OCI-LY7 (cell line): ENCODE results near the gene TAF5. TPM values are rescaled to one million over a fixed set of nuclear protein-coding genes. Genes with fewer than 3 reads are reported as not detected.

Source experiments
- BruUV-seq: library from RNA; stranded (reverse); fragments of 400-500 nt; replicated peaks from 2 replicates; lab custom pipeline; 2021; lab: Mats Ljungman, UMichigan
- CTCF ChIA-PET: fragments of 300-600 bp; sonication (Branson Sonifier 250); formaldehyde crosslinking; loops from one replicate; lab custom pipeline; 2022; ENCODE audit warnings: antibody characterized with exemption; ENCODE audit not compliant: unreplicated experiment; lab: Charles Lee
- POLR2A ChIA-PET: fragments of 300-600 bp; sonication (Branson Sonifier 250); formaldehyde crosslinking; loops from one replicate; lab custom pipeline; 2022; ENCODE audit warnings: antibody characterized with exemption; lab: Charles Lee
- DNase-seq: peaks from one replicate; pipeline ENCODE4 v3.0.0-alpha.2; 2015; ENCODE audit warnings: low spot score
- H2AFZ ChIP-seq: fragments of 200-600 bp; sonication (generic), shearing (Covaris generic); 2 replicates; pipeline ENCODE4 v1.6.1; 2014; ENCODE audit warnings: mild to moderate bottlenecking, antibody characterized with exemption, low read length, moderate library complexity
- H3K27ac ChIP-seq: fragments of 200-600 bp; sonication (generic); 2 replicates; pipeline ENCODE4 v1.5.1; 2014; ENCODE audit warnings: mixed run types, low read depth, mild to moderate bottlenecking, moderate library complexity, low read length, inconsistent platforms; ENCODE audit not compliant: poor library complexity, severe bottlenecking
- H3K36me3 ChIP-seq: fragments of 200-600 bp; sonication (generic); 2 replicates; pipeline ENCODE4 v1.6.1; 2014; ENCODE audit warnings: mild to moderate bottlenecking, antibody characterized with exemption, low read length, moderate library complexity, mixed read lengths; ENCODE audit not compliant: insufficient read depth
- H3K4me1 ChIP-seq: fragments of 200-600 bp; sonication (generic); 2 replicates; pipeline ENCODE4 v1.5.1; 2014; ENCODE audit warnings: mild to moderate bottlenecking, low read length; ENCODE audit not compliant: insufficient read depth, poor library complexity, severe bottlenecking
- H3K4me2 ChIP-seq: fragments of 200-600 bp; sonication (generic); 2 replicates; pipeline ENCODE4 v1.6.1; 2014; ENCODE audit warnings: mild to moderate bottlenecking, low read length
- H3K4me3 ChIP-seq: fragments of 200-600 bp; sonication (generic); 2 replicates; pipeline ENCODE4 v1.5.1; 2014; ENCODE audit warnings: mild to moderate bottlenecking, low read depth, low read length; ENCODE audit not compliant: poor library complexity, severe bottlenecking
- H3K79me2 ChIP-seq: fragments of 200-600 bp; sonication (generic); 2 replicates; pipeline ENCODE4 v1.6.1; 2016; ENCODE audit warnings: low read depth, mild to moderate bottlenecking, low read length, moderate library complexity, mixed read lengths; ENCODE audit not compliant: insufficient read depth
- H3K9me2 ChIP-seq: fragments of 200-600 bp; sonication (generic); 2 replicates; pipeline ENCODE4 v1.6.1; 2016; ENCODE audit warnings: mild to moderate bottlenecking, low read length, mixed read lengths; ENCODE audit not compliant: insufficient read depth
- H3K9me3 ChIP-seq: fragments of 200-600 bp; sonication (generic); 2 replicates; pipeline ENCODE4 v1.6.1; 2014; ENCODE audit warnings: mild to moderate bottlenecking, mixed run types, low read length, mixed read lengths
- H4K20me1 ChIP-seq: fragments of 200-600 bp; sonication (generic); 2 replicates; pipeline ENCODE4 v1.6.1; 2014; ENCODE audit warnings: mild to moderate bottlenecking, antibody characterized with exemption, low read length, moderate library complexity, mixed read lengths; ENCODE audit not compliant: insufficient read depth
- EZH2phosphoT487 ChIP-seq: fragments of 200-600 bp; sonication (generic); IDR thresholded peaks from 2 replicates; pipeline ENCODE4 v1.6.1; 2018; ENCODE audit warnings: low read depth, borderline replicate concordance, mild to moderate bottlenecking, mixed run types, antibody characterized with exemption, low read length, moderate library complexity, mixed read lengths
- intact Hi-C: fragments of 100-400 bp; cut with micrococcal nuclease; formaldehyde crosslinking; loops from one replicate; pipeline ENCODE4 v1.10.0; 2022; ENCODE audit not compliant: unreplicated experiment
- total RNA-seq, 2 experiments: library from RNA; depleted of rRNA in 1 of 2; stranded (reverse); fragments of >200 nt in 1 of 2; shearing (Covaris generic) in 1 of 2; gene quantifications; 2 replicates each; pipeline ENCODE4 v1.2.3, GENCODE V29; 2014 to 2022
- TF ChIP-seq, protein P1 (sequence below): fragments of 200-600 bp; sonication (generic); conservative IDR thresholded peaks from 2 replicates; pipeline ENCODE4 v1.5.1; 2014; ENCODE audit warnings: mild to moderate bottlenecking, antibody characterized with exemption, low read length, moderate library complexity, mixed read lengths

The TAF5 gene
- total RNA-seq, 2 experiments from 2014 or later, result 15.9 to 17.8 TPM

DNA sequence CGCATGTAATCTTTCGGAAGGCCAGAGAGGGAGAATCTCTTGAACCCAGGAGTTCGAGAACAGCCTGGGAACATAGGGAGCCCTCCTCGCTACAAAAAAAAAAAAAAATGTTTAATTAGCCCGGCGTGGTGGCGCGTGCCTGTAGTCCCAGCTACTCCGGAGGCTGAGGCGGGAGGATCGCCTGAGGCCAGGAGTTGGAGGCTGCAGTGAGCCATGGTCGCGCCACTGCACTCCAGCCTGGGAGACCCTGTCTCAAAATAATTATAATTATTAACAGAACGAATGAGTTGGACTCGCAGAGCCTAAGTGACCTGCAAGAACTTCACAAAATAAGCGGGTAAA, 17.6 kb upstream of the TAF5 start:
- DNase-seq, result no peak
- intact Hi-C loops, result loop anchor here (2.0 kb wide), 1 partner anchor 19 kb away; no protein-coding TSS in a partner anchor
- ChIA-PET POLR2A (interaction anchor here (0.6 to 3.6 kb wide), 7 partner anchors 12 to 212 kb away, joined by 3 to 17 read pairs (median 3); partner anchors contain the start of gene TAF5), CTCF (interaction anchor here (0.6 kb wide), 1 partner anchor 18 kb away, joined by 3 read pairs; no protein-coding TSS in a partner anchor)
- H3K79me2 ChIP-seq, result peaks cover 18% of the 10 kb centered on the region; the same call in 1 of the 2 replicates
- H3K4me1 ChIP-seq, result peaks cover 18% of the 10 kb centered on the region
- H3K36me3 ChIP-seq, result peaks cover 32% of the 10 kb centered on the region
- H3K27ac ChIP-seq, result peak overlapping the region; percentile 46
- H3K4me2 ChIP-seq, result peak overlapping the region; percentile 71
- H2AFZ ChIP-seq, result peak overlapping the region; percentile 98; the same call in 1 of the 2 replicates
- no TSS peak for BruUV-seq
- H3K9me3 ChIP-seq, result no peaks in the 10 kb centered on the region
- H4K20me1 ChIP-seq, result no peaks in the 10 kb centered on the region
- no peaks in the 10 kb centered on the region for H3K9me2 ChIP-seq
- peak overlapping the region; percentile 79 for H3K4me3 ChIP-seq
- TF ChIP-seq, protein P1, sequence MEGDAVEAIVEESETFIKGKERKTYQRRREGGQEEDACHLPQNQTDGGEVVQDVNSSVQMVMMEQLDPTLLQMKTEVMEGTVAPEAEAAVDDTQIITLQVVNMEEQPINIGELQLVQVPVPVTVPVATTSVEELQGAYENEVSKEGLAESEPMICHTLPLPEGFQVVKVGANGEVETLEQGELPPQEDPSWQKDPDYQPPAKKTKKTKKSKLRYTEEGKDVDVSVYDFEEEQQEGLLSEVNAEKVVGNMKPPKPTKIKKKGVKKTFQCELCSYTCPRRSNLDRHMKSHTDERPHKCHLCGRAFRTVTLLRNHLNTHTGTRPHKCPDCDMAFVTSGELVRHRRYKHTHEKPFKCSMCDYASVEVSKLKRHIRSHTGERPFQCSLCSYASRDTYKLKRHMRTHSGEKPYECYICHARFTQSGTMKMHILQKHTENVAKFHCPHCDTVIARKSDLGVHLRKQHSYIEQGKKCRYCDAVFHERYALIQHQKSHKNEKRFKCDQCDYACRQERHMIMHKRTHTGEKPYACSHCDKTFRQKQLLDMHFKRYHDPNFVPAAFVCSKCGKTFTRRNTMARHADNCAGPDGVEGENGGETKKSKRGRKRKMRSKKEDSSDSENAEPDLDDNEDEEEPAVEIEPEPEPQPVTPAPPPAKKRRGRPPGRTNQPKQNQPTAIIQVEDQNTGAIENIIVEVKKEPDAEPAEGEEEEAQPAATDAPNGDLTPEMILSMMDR, result no peak
- TF ChIP-seq EZH2phosphoT487, result no peak

DNA sequence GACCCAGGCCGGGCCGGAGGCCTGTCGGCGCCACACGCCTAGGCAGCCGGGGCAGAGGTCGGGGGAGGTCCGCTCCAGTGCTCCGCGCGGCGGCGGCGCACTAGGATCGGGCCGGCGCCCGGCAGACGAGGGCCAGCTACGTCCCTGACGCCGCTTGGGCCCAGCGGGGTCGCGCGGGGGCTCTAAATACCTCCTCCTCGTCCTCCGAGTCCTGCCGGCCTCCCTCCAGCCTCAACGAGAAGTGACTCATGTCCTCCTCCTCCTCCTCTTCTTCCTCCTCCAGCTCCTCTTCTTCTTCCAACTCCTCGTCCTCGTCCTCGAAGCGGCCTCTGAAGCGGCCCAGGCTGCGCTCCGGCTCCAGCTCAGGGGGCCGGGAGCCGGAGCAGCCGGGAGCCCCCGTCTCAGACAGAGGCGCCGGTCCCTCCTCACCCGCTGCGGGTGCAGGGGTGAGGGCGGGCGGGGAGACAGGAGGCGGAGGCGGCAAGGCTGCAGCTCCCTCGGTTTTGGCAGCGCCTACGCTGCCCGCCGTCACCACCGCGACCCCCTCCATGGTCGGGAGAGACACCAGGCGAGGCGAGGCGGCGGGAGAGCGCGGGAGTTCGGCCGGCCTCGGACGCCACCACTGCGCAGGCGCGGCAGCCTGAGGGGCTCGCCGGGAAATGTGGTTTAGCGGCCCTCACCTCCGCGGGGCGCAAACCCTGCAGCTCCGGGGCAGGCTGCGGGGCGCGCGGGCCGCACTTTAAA, 17.1 kb upstream of the TAF5 start, which contains the start of gene PCGF6:
PCGF6 (minus strand) TSS at position 624 of the 744 bp plus-strand sequence; CDS start at position 550, 74 bp downstream.
- TF ChIP-seq EZH2phosphoT487, result no peak
- TF ChIP-seq, protein P1, result no peak
- intact Hi-C loops, result loop anchor here (2.0 kb wide), 1 partner anchor 18 kb away; no protein-coding TSS in a partner anchor

More for the DNA sequence above, 17.1 kb upstream of the TAF5 start, which contains the start of gene PCGF6:
- peak within 1 kb of the TSS; percentile 46 for H3K27ac ChIP-seq
- peak within 1 kb of the TSS; percentile 79 for H3K4me3 ChIP-seq
- no peaks in the 10 kb centered on the region for H3K9me2 ChIP-seq
- ChIA-PET POLR2A (interaction anchor here (0.9 to 3.6 kb wide), 5 partner anchors 12 to 25 kb away, joined by 3 to 17 read pairs (median 3); partner anchors contain the start of gene TAF5), CTCF (interaction anchor here (0.5 to 0.6 kb wide), 4 partner anchors 19 to 432 kb away, joined by 3 to 4 read pairs (median 4); partner anchors contain the start of gene CNNM2)
- H3K79me2 ChIP-seq, result peaks cover 18% of the 10 kb centered on the region; the same call in 1 of the 2 replicates
- H3K9me3 ChIP-seq, result no peaks in the 10 kb centered on the region
- H2AFZ ChIP-seq, result peak within 1 kb of the TSS; percentile 98
- H3K4me1 ChIP-seq, result peaks cover 18% of the 10 kb centered on the region
- peak; percentile 90 for DNase-seq
- no peaks in the 10 kb centered on the region for H4K20me1 ChIP-seq
- BruUV-seq, result no TSS peak
- peaks cover 26% of the 10 kb centered on the region for H3K36me3 ChIP-seq
- H3K4me2 ChIP-seq, result peak within 1 kb of the TSS; percentile 71
